Progenitor cell of endocrine pancreas (in vitro differentiated cells): ENCODE measurements around the gene NRCAM. TPM values are rescaled to one million over a fixed set of nuclear protein-coding genes. Genes with fewer than 3 reads are reported as not detected.

Experiments used
- DNase-seq: peaks from one replicate; pipeline ENCODE4 v3.0.0; 2021; ENCODE audit warnings: low spot score; ENCODE audit not compliant: unreplicated experiment
- H3K27ac Mint-ChIP-seq: 2 replicates; pipeline ENCODE4 v1.8.0; 2021; ENCODE audit warnings: mild to moderate bottlenecking, moderate library complexity, mixed read lengths
- H3K27me3 Mint-ChIP-seq: 2 replicates; pipeline ENCODE4 v1.8.0; 2021; ENCODE audit warnings: mixed read lengths
- H3K36me3 Mint-ChIP-seq: 2 replicates; pipeline ENCODE4 v1.8.0; 2022; ENCODE audit warnings: mixed read lengths; ENCODE audit not compliant: insufficient read depth
- H3K4me1 Mint-ChIP-seq: 2 replicates; pipeline ENCODE4 v1.8.0; 2021; ENCODE audit warnings: low read depth, mixed read lengths
- H3K4me3 Mint-ChIP-seq: 2 replicates; pipeline ENCODE4 v1.8.0; 2021; ENCODE audit warnings: low read depth, mild to moderate bottlenecking, moderate library complexity, mixed read lengths
- H3K9me3 Mint-ChIP-seq: 2 replicates; pipeline ENCODE4 v1.8.0; 2021; ENCODE audit warnings: low read depth, mixed read lengths
- total RNA-seq: library from RNA; stranded (reverse); gene quantifications from 2 replicates; pipeline ENCODE4 v1.2.1, GENCODE V29; 2021
- TF ChIP-seq, protein P1 (sequence below): fragments of 200-600 bp; sonication (generic); IDR thresholded peaks from one replicate; pipeline ENCODE4 v1.5.0; 2021; ENCODE audit warnings: antibody characterized with exemption, mild to moderate bottlenecking; ENCODE audit not compliant: unreplicated experiment

Gene NRCAM
- total RNA-seq, 1 donor from 2014 or later = 19.9 TPM

DNA sequence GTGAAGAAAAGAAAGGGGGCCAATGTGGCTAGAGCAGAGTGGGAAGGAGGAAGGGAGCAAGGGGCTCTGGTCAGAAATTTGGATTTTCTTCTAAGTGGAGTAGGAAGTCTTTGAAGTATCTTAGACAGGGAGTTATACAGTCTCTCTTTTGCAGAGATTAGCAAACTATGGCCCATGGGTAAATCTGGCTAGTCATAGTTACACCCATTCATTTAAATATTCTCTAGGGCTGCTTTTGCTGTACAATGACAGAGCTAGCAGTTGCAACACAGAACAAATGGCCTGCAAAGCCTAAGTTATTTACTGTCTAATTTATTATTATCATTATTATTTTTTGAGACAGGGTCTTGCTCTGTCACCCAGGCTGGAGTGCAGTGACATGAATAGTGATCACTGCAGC is 315.6 kb downstream of the NRCAM start:
- Mint-ChIP-seq H3K4me3 (no peak overlapping the region), H3K27me3 (peaks cover 8% of the 10 kb centered on the region), H3K4me1 (peaks cover 3% of the 10 kb centered on the region), H3K9me3 (no peaks in the 10 kb centered on the region), H3K27ac (no peak overlapping the region), H3K36me3 (no peaks in the 10 kb centered on the region)
- TF ChIP-seq, protein P1, sequence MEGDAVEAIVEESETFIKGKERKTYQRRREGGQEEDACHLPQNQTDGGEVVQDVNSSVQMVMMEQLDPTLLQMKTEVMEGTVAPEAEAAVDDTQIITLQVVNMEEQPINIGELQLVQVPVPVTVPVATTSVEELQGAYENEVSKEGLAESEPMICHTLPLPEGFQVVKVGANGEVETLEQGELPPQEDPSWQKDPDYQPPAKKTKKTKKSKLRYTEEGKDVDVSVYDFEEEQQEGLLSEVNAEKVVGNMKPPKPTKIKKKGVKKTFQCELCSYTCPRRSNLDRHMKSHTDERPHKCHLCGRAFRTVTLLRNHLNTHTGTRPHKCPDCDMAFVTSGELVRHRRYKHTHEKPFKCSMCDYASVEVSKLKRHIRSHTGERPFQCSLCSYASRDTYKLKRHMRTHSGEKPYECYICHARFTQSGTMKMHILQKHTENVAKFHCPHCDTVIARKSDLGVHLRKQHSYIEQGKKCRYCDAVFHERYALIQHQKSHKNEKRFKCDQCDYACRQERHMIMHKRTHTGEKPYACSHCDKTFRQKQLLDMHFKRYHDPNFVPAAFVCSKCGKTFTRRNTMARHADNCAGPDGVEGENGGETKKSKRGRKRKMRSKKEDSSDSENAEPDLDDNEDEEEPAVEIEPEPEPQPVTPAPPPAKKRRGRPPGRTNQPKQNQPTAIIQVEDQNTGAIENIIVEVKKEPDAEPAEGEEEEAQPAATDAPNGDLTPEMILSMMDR = no peak
- no peak for DNase-seq

DNA sequence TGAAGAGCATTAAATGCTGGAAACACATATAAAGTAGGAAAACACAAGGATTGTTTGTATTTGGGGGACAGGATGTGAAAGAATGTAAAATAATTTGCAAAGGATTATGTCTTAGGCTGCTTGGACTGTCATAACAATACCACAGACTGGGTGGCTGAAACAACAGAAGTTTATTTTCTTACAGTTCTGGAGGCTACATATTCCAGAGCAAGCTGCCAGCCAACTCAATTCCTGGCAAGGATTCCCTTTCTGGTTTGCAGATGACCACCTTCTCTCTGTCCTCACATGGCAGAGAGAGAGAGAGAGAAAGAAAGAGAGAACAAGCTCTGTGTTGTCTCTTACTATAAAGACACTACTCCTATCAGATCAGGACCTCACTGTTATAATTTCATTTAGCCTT is 317.3 kb downstream of the NRCAM start:
- peaks cover 8% of the 10 kb centered on the region for H3K27me3 Mint-ChIP-seq
- H3K36me3 Mint-ChIP-seq = no peaks in the 10 kb centered on the region
- H3K4me1 Mint-ChIP-seq = peaks cover 3% of the 10 kb centered on the region
- TF ChIP-seq, protein P1 = no peak
- DNase-seq = no peak
- H3K4me3 Mint-ChIP-seq = no peak overlapping the region
- no peaks in the 10 kb centered on the region for H3K9me3 Mint-ChIP-seq
- H3K27ac Mint-ChIP-seq = no peak overlapping the region

DNA sequence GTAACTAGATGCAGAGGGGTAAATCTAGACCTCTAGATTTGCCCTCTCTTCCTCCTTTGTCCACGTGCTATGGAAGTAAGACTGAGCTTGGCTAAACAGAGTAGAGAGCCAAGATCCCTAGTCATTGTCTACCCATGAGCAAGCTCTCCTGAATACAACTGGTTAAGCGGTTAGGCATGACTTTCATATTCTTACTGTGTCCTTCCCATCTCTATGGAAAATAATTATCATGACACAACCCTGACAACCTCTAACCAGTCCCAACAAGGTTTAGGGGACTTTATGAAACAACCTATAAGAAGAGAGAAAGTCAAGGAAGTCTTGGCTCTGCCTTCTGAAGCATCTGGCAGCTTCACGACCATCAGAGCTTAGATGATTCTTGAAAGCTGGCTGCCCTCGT is 318.2 kb downstream of the NRCAM start:
- Mint-ChIP-seq H3K27me3 (peaks cover 5% of the 10 kb centered on the region), H3K27ac (no peak overlapping the region), H3K36me3 (no peaks in the 10 kb centered on the region), H3K4me1 (peaks cover 1% of the 10 kb centered on the region), H3K4me3 (no peak overlapping the region), H3K9me3 (no peaks in the 10 kb centered on the region)
- DNase-seq = no peak
- TF ChIP-seq, protein P1 = no peak

DNA sequence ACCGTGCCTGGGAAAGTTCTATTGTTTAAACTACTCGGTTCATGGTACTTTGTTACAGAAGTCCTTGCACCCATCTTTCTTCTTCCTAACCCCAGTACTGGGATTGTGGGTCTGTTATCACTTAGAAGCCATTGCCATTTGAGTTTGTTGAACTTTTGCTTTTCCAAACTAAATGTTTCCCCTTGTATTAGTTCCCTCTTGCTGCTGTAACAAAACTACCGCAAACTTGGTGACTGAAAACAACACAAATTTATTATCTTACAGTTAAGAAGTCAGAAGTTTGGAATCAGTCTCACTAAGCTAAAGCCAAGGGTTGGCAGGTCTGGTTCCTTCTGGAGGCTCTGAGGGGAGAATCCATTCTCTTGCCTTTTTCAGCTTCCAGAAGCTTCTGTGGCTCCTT is 319.2 kb downstream of the NRCAM start:
- no peaks in the 10 kb centered on the region for H3K9me3 Mint-ChIP-seq
- TF ChIP-seq, protein P1 = no peak
- no peaks in the 10 kb centered on the region for H3K4me1 Mint-ChIP-seq

DNA sequence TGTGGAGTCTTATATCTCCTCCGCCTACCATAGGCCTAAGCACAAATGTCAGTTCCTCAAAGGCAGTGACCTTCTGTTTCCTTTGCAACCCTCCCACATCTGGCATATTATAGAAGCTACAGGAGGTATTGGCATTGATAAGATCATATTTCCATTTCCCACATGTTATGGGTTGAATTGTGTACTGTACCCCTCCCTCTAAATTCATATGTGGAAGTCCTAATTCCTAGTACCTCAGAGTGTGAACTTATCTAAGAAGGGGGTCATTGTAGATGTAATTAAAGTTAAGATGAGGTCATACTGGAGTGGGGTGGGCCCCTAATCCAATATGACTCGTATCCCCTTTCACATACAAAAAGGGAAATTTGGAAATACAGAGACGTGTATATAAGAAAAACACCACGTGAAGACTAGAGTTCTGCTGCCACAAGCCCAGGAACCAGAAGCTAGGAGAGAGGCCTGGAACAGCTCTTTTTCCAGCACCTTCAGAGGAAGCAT is 320.0 kb downstream of the NRCAM start:
- Mint-ChIP-seq H3K9me3 (no peaks in the 10 kb centered on the region), H3K27ac (no peak overlapping the region)
- TF ChIP-seq, protein P1 = no peak

More for the DNA sequence above, 319.2 kb downstream of the NRCAM start:
- Mint-ChIP-seq H3K27ac (no peak overlapping the region), H3K27me3 (peaks cover 4% of the 10 kb centered on the region), H3K36me3 (no peaks in the 10 kb centered on the region), H3K4me3 (no peak overlapping the region)
- no peak for DNase-seq

More for the DNA sequence above, 320.0 kb downstream of the NRCAM start:
- no peak for DNase-seq
- Mint-ChIP-seq H3K27me3 (peaks cover 4% of the 10 kb centered on the region), H3K4me3 (no peak overlapping the region), H3K36me3 (no peaks in the 10 kb centered on the region), H3K4me1 (no peaks in the 10 kb centered on the region)
